ENCODE data around the gene S100Z.

Gene S100Z

GRCh38 chr5:76805821-76806505, 43.9 kb upstream of the S100Z start:
- peak; percentile 99 for DNase-seq

GRCh38 chr5:76807296-76807695, 42.5 kb upstream of the S100Z start:
- no peak overlapping the region for H3K4me3 ChIP-seq (ENCODE audit: low read depth, low read length)
- no peaks in the 10 kb centered on the region for H3K36me3 ChIP-seq (replicated peaks)
- peak overlapping the region; percentile 99 for H3K27ac ChIP-seq
- peak; percentile 84 for DNase-seq
- no peaks in the 10 kb centered on the region for H3K27me3 ChIP-seq (replicated peaks)
- in situ Hi-C loops (cut with HindIII; ENCODE audit: low pct_ligation_motif_present, low sequenced_read_pairs), result no loop called here
- no peak for TF ChIP-seq CTCF (IDR thresholded peaks at IDR 0.05; ENCODE audit: low read depth, low read length, missing control alignments)

More at GRCh38 chr5:76805821-76806505, 43.9 kb upstream of the S100Z start:
- Histone ChIP-seq H3K4me3 (ENCODE audit: low read depth, low read length) (no peak overlapping the region), H3K36me3 (replicated peaks) (no peaks in the 10 kb centered on the region), H3K27me3 (replicated peaks) (no peaks in the 10 kb centered on the region), H3K27ac (peak overlapping the region; percentile 99)
- TF ChIP-seq CTCF (IDR thresholded peaks at IDR 0.05; ENCODE audit: low read depth, low read length, missing control alignments), result no peak
- in situ Hi-C loops (cut with HindIII; ENCODE audit: low pct_ligation_motif_present, low sequenced_read_pairs), result no loop called here

GRCh38 chr5:76808141-76808691, 41.6 kb upstream of the S100Z start:
- in situ Hi-C loops (cut with HindIII; ENCODE audit: low pct_ligation_motif_present, low sequenced_read_pairs), result no loop called here
- no peaks in the 10 kb centered on the region for H3K36me3 ChIP-seq (replicated peaks)
- H3K27ac ChIP-seq, result peak overlapping the region; percentile 99
- H3K4me3 ChIP-seq (ENCODE audit: low read depth, low read length), result no peak overlapping the region
- TF ChIP-seq CTCF (IDR thresholded peaks at IDR 0.05; ENCODE audit: low read depth, low read length, missing control alignments), result no peak
- no peak for DNase-seq
- H3K27me3 ChIP-seq (replicated peaks), result no peaks in the 10 kb centered on the region

- no peak for DNase-seq
- in situ Hi-C loops (cut with HindIII; ENCODE audit: low pct_ligation_motif_present, low sequenced_read_pairs), result no loop called here
- H3K4me3 ChIP-seq (ENCODE audit: low read depth, low read length), result no peak overlapping the region
- H3K36me3 ChIP-seq (replicated peaks), result no peaks in the 10 kb centered on the region
- TF ChIP-seq CTCF (IDR thresholded peaks at IDR 0.05; ENCODE audit: low read depth, low read length, missing control alignments), result no peak
- no peaks in the 10 kb centered on the region for H3K27me3 ChIP-seq (replicated peaks)
- H3K27ac ChIP-seq, result no peak overlapping the region
Measured at GRCh38 chr5:76809141-76809540, 40.7 kb upstream of the S100Z start.

- Histone ChIP-seq H3K27ac (no peak overlapping the region), H3K36me3 (replicated peaks) (no peaks in the 10 kb centered on the region), H3K4me3 (ENCODE audit: low read depth, low read length) (no peak overlapping the region), H3K27me3 (replicated peaks) (no peaks in the 10 kb centered on the region)
- TF ChIP-seq CTCF (IDR thresholded peaks at IDR 0.05; ENCODE audit: low read depth, low read length, missing control alignments), result no peak
- DNase-seq, result no peak
- in situ Hi-C loops (cut with HindIII; ENCODE audit: low pct_ligation_motif_present, low sequenced_read_pairs), result no loop called here
Measured at GRCh38 chr5:76810236-76810635, 39.6 kb upstream of the S100Z start.

Measured in brain microvascular endothelial cell (primary cell).